CD4-positive, alpha-beta T cell treated with Interleukin-4 for 4 hours (primary cell): ENCODE data around the gene CXCR4.

Source experiments
- DNase-seq: peaks from one replicate; pipeline ENCODE4 v3.0.0-alpha.2; 2020

The CXCR4 gene

GRCh38 chr2:136070913-136071312 lies 47.0 kb downstream of the CXCR4 start:
- DNase-seq, result no peak

- no peak for DNase-seq
Measured at GRCh38 chr2:136069773-136070172, 48.2 kb downstream of the CXCR4 start.

GRCh38 chr2:136068581-136069227 lies 49.2 kb downstream of the CXCR4 start:
- peak; percentile 27 for DNase-seq

GRCh38 chr2:136067897-136068580 lies 49.9 kb downstream of the CXCR4 start:
- no peak for DNase-seq

- DNase-seq, result no peak
Measured at GRCh38 chr2:136067459-136067858, 50.5 kb downstream of the CXCR4 start.

GRCh38 chr2:136065907-136066306 lies 52.0 kb downstream of the CXCR4 start:
- DNase-seq, result no peak

- DNase-seq, result peak; percentile 35
Measured at GRCh38 chr2:136065384-136065783, 52.6 kb downstream of the CXCR4 start.
